SU-DHL-6 (cell line): ENCODE data around the gene AGR2.

Source experiments
- H2AFZ ChIP-seq: fragments of 200-600 bp; sonication (generic); 2 replicates; pipeline ENCODE4 v1.6.1; 2014; ENCODE audit warnings: low read depth, mild to moderate bottlenecking, moderate library complexity, mixed read lengths, antibody characterized with exemption, low read length; ENCODE audit not compliant: severe bottlenecking
- H3F3A ChIP-seq: fragments of 200-600 bp; shearing (Covaris generic); 2 replicates; pipeline ENCODE4 v1.6.0; 2016; ENCODE audit warnings: antibody characterized with exemption, mild to moderate bottlenecking; ENCODE audit not compliant: insufficient read depth
- H3K27ac ChIP-seq: fragments of 200-600 bp; sonication (generic); 2 replicates; pipeline ENCODE4 v1.5.1; 2016; ENCODE audit warnings: low read depth, mild to moderate bottlenecking, low read length, moderate library complexity, mixed read lengths
- H3K27me3 ChIP-seq: fragments of 200-600 bp; sonication (generic), shearing (Covaris generic); 2 replicates; pipeline ENCODE4 v1.6.0; 2014; ENCODE audit warnings: mild to moderate bottlenecking, low read length
- H3K36me3 ChIP-seq: fragments of 200-600 bp; sonication (generic); 2 replicates; pipeline ENCODE4 v1.6.1; 2014; ENCODE audit warnings: mild to moderate bottlenecking, low read length, mixed read lengths
- H3K4me2 ChIP-seq: fragments of 300-600, 200-600 bp; shearing (Covaris generic), sonication (generic); 2 replicates; pipeline ENCODE4 v1.6.0; 2014; ENCODE audit warnings: low read length, low read depth, mild to moderate bottlenecking; ENCODE audit not compliant: poor library complexity, severe bottlenecking
- H3K4me3 ChIP-seq: fragments of 200-600 bp; sonication (generic); 2 replicates; pipeline ENCODE4 v1.5.1; 2014; ENCODE audit warnings: antibody characterized with exemption, low read length, mild to moderate bottlenecking, mixed read lengths; ENCODE audit not compliant: insufficient read depth, poor library complexity, severe bottlenecking
- H3K79me2 ChIP-seq: fragments of 200-600 bp; sonication (generic); 2 replicates; pipeline ENCODE4 v1.6.1; 2014; ENCODE audit warnings: mild to moderate bottlenecking, low read length, moderate library complexity; ENCODE audit not compliant: insufficient read depth
- H3K9ac ChIP-seq: fragments of 200-600 bp; sonication (generic); 2 replicates; pipeline ENCODE4 v1.7.0; 2014; ENCODE audit warnings: mild to moderate bottlenecking, low read length
- H3K9me2 ChIP-seq: fragments of 200-600 bp; sonication (generic); replicated peaks from 2 replicates; pipeline ENCODE4 v1.6.1; 2014; ENCODE audit warnings: low read length; ENCODE audit not compliant: insufficient read depth
- H3K9me3 ChIP-seq: fragments of 200-600 bp; sonication (generic); 2 replicates; pipeline ENCODE4 v1.6.1; 2014; ENCODE audit warnings: low read length, mixed read lengths; ENCODE audit not compliant: insufficient read depth
- H4K20me1 ChIP-seq: fragments of 200-600 bp; sonication (generic); 2 replicates; pipeline ENCODE4 v1.6.1; 2014; ENCODE audit warnings: low read depth, mild to moderate bottlenecking, antibody characterized with exemption, low read length, moderate library complexity, mixed read lengths
- EZH2phosphoT487 ChIP-seq: fragments of 200-600 bp; sonication (generic), shearing (Covaris generic); conservative IDR thresholded peaks from 2 replicates; pipeline ENCODE4 v1.6.1; 2018; ENCODE audit warnings: mild to moderate bottlenecking, antibody characterized with exemption, low read length, moderate library complexity, mixed read lengths
- TF ChIP-seq, protein P1 (sequence below): fragments of 200-600 bp; sonication (generic); IDR thresholded peaks from one replicate; pipeline ENCODE4 v1.5.1; 2017; ENCODE audit warnings: antibody characterized with exemption, mild to moderate bottlenecking, low read length, moderate library complexity; ENCODE audit not compliant: insufficient read depth, poor library complexity, severe bottlenecking

The AGR2 gene

DNA sequence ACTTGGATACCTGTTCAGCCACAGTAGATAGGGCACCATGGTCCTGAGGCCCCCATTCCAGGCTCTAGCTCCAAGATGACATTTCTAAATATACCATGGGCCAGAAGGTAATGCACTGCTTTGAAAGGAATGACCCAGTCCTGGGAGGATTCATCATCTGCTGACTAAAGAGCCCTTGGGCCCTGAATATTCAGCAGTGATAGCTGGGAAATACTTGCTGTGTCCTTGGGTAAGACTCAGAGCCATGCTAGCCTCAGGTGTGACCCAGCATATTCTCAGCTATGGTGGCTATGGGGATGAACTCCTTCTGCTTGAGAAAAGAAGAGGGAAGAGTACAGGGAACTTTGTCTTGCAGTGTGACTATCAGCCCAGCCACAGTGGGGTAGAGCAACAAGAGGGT lies 21.3 kb upstream of the AGR2 start:
- Histone ChIP-seq H3K27ac (no peak overlapping the region), H4K20me1 (no peaks in the 10 kb centered on the region), H3K4me2 (no peak overlapping the region), H3K9ac (no peak overlapping the region), H3K27me3 (no peaks in the 10 kb centered on the region), H3K9me2 (no peaks in the 10 kb centered on the region), H3K4me3 (no peak overlapping the region), H2AFZ (no peak overlapping the region), H3F3A (no peaks in the 10 kb centered on the region), H3K79me2 (no peaks in the 10 kb centered on the region), H3K36me3 (no peaks in the 10 kb centered on the region), H3K9me3 (no peaks in the 10 kb centered on the region)
- no peak for TF ChIP-seq EZH2phosphoT487
- TF ChIP-seq, protein P1, sequence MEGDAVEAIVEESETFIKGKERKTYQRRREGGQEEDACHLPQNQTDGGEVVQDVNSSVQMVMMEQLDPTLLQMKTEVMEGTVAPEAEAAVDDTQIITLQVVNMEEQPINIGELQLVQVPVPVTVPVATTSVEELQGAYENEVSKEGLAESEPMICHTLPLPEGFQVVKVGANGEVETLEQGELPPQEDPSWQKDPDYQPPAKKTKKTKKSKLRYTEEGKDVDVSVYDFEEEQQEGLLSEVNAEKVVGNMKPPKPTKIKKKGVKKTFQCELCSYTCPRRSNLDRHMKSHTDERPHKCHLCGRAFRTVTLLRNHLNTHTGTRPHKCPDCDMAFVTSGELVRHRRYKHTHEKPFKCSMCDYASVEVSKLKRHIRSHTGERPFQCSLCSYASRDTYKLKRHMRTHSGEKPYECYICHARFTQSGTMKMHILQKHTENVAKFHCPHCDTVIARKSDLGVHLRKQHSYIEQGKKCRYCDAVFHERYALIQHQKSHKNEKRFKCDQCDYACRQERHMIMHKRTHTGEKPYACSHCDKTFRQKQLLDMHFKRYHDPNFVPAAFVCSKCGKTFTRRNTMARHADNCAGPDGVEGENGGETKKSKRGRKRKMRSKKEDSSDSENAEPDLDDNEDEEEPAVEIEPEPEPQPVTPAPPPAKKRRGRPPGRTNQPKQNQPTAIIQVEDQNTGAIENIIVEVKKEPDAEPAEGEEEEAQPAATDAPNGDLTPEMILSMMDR: no peak

DNA sequence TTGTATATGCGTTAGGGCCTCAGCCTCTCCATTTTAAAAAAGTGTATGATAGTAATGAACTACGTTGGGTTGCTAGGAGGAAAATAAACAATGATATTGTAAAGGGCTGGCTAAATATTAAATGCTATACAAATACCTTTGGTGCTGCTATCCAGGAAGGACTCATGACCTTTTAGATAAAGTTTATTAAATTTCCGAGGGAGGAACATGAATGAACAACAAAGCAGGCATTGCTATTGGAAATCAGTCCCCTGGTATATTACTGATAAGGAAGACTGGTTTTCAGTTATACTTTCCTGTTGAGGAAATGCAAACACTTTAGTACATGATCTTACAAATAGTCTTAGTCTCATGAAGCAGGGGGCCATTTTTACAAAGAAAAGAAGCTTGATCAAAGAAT lies 17.2 kb upstream of the AGR2 start:
- TF ChIP-seq, protein P1: no peak
- no peak for TF ChIP-seq EZH2phosphoT487
- Histone ChIP-seq H3F3A (no peaks in the 10 kb centered on the region), H3K9me2 (no peaks in the 10 kb centered on the region), H3K27ac (no peak overlapping the region), H3K27me3 (no peaks in the 10 kb centered on the region), H3K4me3 (no peak overlapping the region), H3K36me3 (no peaks in the 10 kb centered on the region), H3K79me2 (no peaks in the 10 kb centered on the region), H3K9me3 (no peaks in the 10 kb centered on the region), H2AFZ (no peak overlapping the region), H3K9ac (no peak overlapping the region), H4K20me1 (no peaks in the 10 kb centered on the region), H3K4me2 (no peak overlapping the region)

DNA sequence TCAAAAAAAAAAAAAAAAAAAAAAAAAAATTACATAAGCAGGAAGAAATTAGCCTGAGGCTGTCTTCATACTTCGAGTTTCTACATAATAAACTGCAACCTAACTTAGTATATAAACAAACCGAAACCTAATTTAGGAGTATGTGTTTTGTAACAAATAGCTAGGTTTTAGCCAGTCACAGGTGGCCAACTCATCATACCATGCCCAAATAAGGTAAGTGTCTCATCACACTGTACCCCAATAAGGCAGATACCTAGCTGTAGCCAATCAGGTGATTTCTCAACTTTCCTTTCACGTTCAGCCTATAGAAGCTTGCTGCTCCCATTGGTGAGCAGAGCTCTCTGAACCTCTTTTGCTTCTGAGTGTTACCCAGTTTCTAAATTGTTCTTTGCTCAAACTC lies 13.9 kb upstream of the AGR2 start:
- H3K4me2 ChIP-seq: no peak overlapping the region
- H3K27ac ChIP-seq: no peak overlapping the region
- H3K79me2 ChIP-seq: no peaks in the 10 kb centered on the region
- no peak overlapping the region for H3K9ac ChIP-seq
- H3K4me3 ChIP-seq: no peak overlapping the region
- H3K27me3 ChIP-seq: no peaks in the 10 kb centered on the region
- H3K9me2 ChIP-seq: no peaks in the 10 kb centered on the region
- H3K36me3 ChIP-seq: no peaks in the 10 kb centered on the region
- TF ChIP-seq, protein P1: no peak
- no peak for TF ChIP-seq EZH2phosphoT487
- H3F3A ChIP-seq: no peaks in the 10 kb centered on the region
- no peak overlapping the region for H2AFZ ChIP-seq
- H3K9me3 ChIP-seq: no peaks in the 10 kb centered on the region
- no peaks in the 10 kb centered on the region for H4K20me1 ChIP-seq

DNA sequence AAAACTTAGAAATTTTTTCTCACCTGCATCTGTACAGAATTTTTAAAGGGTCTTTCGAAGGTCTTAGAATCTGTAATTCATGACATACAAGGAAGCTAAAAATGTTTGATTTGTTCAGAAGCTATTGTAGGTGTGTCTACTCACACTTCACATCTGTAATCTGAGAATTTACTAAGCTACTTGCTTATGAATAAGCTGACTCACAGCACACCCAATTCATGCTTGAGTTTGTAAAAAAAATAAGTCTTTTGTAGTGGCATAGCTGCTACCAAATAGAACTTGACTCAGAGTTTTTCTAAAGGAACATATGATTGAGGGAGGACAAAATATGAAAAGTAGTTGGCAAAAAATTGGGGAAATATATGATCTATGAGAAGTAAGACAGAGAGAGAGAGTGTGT lies 12.7 kb upstream of the AGR2 start:
- no peak overlapping the region for H3K4me2 ChIP-seq
- no peak overlapping the region for H3K4me3 ChIP-seq
- no peak overlapping the region for H3K9ac ChIP-seq
- H3K9me3 ChIP-seq: no peaks in the 10 kb centered on the region
- H2AFZ ChIP-seq: no peak overlapping the region
- H3K79me2 ChIP-seq: no peaks in the 10 kb centered on the region
- H3K9me2 ChIP-seq: no peaks in the 10 kb centered on the region
- no peak for TF ChIP-seq EZH2phosphoT487
- TF ChIP-seq, protein P1: no peak
- H3K36me3 ChIP-seq: no peaks in the 10 kb centered on the region
- H3K27me3 ChIP-seq: no peaks in the 10 kb centered on the region
- H4K20me1 ChIP-seq: no peaks in the 10 kb centered on the region
- no peaks in the 10 kb centered on the region for H3F3A ChIP-seq
- no peak overlapping the region for H3K27ac ChIP-seq
